GM19023 (cell line): ENCODE data around the gene EPS8L1.

ENCODE experiments used
- ATAC-seq: cut with Tn5 transposase; IDR thresholded peaks from one replicate; pipeline ENCODE4 v1.9.1; 2021; ENCODE audit warnings: mild to moderate bottlenecking, moderate library complexity; ENCODE audit not compliant: unreplicated experiment

The EPS8L1 gene

GRCh38 chr19:55112777-55113569 is 37.3 kb downstream of the EPS8L1 start:
- no peak for ATAC-seq

- ATAC-seq: no peak
Measured at GRCh38 chr19:55113570-55114039, 37.9 kb downstream of the EPS8L1 start.

- no peak for ATAC-seq
Measured at GRCh38 chr19:55114566-55115145, 39.0 kb downstream of the EPS8L1 start.

GRCh38 chr19:55115446-55116065 is 39.9 kb downstream of the EPS8L1 start:
- no peak for ATAC-seq

- ATAC-seq: peak; percentile 27
Measured at GRCh38 chr19:55116232-55116858, 40.7 kb downstream of the EPS8L1 start.

- peak; percentile 11 for ATAC-seq
Measured at GRCh38 chr19:55116859-55117662, 41.4 kb downstream of the EPS8L1 start, which contains the start of gene PPP1R12C. Gene PPP1R12C, minus strand, starts transcription at chr19:55117637. Its CDS starts 94 bp downstream, at chr19:55117543.

- ATAC-seq: peak; percentile 81
Measured at GRCh38 chr19:55117663-55118391, 42.2 kb downstream of the EPS8L1 start.

- no peak for ATAC-seq
Measured at GRCh38 chr19:55118401-55118991, 42.8 kb downstream of the EPS8L1 start.

- no peak for ATAC-seq
Measured at GRCh38 chr19:55119053-55119452, 43.4 kb downstream of the EPS8L1 start.

GRCh38 chr19:55131421-55131820 is 55.8 kb downstream of the EPS8L1 start:
- no peak for ATAC-seq

- ATAC-seq: no peak
Measured at GRCh38 chr19:55132453-55133129, 56.9 kb downstream of the EPS8L1 start.

GRCh38 chr19:55133639-55134444 is 58.2 kb downstream of the EPS8L1 start:
- ATAC-seq: no peak

- ATAC-seq: no peak
Measured at GRCh38 chr19:55134736-55135135, 59.1 kb downstream of the EPS8L1 start.

GRCh38 chr19:55136399-55137102 is 60.9 kb downstream of the EPS8L1 start:
- ATAC-seq: no peak
